Activated CD8-positive, alpha-beta memory T cell treated with anti-CD3 and anti-CD28 coated beads for 4 hours (primary cell): ENCODE measurements around the gene CCT8.
A peak's percentile ranks its signal among the peaks of the same experiment; 100 is the strongest.
"Not testable (repeated sequence)": the region's sequence is repeated elsewhere in the genome, so short reads cannot be mapped to it uniquely, and the experiment has no call there.

Experiments
- DNase-seq, 2 donors: peaks; one replicate each; pipeline ENCODE4 v3.0.0-alpha.2; 2020; ENCODE audit warnings: low read depth in 2 of 2

CCT8 gene

GRCh38 chr21:29024474-29025327, 48.7 kb downstream of the CCT8 start, which contains the start of gene USP16:
TSS of gene USP16 (plus strand) at chr21:29024668. CDS start at chr21:29027914, 3,246 bp downstream.
- peak; percentile 90 to 91 for DNase-seq

DNA sequence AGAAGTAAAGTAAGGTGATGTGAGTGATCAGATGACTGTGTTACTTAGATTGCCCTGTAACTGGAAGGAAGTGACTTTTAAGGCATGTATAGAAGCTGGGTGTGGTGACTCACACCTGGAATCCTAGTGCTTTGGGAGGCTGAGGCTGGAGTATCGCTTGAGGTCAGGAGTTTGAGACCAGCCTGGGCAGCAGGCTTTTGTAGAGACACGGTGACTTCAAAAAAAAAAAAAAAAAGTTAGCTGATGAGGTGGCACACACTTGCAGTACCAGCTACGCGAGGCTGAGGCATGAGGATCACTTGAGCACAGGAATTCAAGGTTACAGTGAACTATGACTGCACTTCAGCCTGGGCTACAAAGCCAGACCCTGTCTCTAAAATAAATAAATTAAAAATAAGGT, 51.3 kb downstream of the CCT8 start:
- no peak for DNase-seq

DNA sequence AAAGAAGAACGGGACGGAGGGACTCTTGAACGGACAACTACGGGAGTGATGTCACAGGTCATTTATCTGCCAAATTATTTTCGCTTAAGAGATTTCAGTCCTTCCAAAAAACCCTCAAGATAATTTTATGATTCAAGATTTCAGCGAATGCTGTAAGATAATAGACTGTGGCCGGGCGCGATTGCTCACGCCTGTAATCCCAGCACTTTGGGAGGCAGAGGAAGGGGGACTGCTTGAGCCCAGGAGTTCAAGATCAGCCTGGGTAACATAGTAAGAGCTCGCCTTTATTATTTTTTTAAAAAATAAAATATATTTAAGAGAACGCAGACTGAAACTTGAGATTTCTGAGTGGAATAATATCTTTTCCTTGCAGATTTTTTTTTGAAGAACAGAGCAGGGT, 54.9 kb downstream of the CCT8 start:
- no peak for DNase-seq

- no peak for DNase-seq
Observed at GRCh38 chr21:29017639-29018237, 55.7 kb downstream of the CCT8 start.

DNA sequence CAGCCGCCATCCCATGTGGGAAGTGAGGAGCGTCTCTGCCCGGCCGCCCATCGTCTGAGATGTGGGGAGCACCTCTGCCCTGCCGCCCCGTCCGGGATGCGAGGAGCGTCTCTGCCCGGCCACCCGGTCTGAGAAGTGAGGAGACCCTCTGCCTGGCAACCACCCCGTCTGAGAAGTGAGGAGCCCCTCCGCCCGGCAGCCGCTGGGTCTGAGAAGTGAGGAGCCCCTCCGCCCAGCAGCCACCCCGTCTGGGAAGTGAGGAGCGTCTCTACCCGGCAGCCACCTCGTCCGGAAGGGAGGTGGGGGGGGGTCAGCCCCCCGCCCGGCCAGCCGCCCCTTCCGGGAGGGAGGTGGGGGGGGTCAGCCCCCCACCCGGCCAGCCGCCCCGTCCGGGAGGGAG, 62.2 kb downstream of the CCT8 start:
- DNase-seq, result not testable (repeated sequence)

DNA sequence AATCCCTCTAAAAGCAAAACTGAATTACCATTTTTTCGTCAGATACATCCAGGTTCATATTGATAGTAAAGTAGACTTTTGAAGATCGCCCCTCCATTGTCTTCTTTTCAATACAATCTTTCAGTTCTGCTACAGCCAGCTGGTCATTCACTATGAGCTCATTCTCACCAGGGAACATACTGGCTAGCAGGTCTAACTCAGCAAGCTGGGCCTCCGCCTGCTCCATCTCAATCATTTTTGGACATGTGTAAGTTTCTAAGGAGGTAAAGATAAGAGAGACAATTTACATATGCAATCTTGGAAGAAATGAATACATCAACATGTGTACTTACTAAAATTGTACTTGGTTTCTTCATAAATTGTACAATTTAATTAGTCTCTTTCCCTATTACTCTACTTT, 65.1 kb downstream of the CCT8 start:
- no peak for DNase-seq

- DNase-seq, result no peak
Observed at GRCh38 chr21:29007810-29008209, 65.6 kb downstream of the CCT8 start.

- DNase-seq, result no peak
Observed at GRCh38 chr21:29007135-29007534, 66.3 kb downstream of the CCT8 start.
